ENCODE results near the gene VWC2. TPM values are rescaled to one million over a fixed set of nuclear protein-coding genes. Genes with fewer than 3 reads are reported as not detected.

The VWC2 gene
- total RNA-seq, 1 donor from 2014 or later, result under 0.01 TPM

DNA sequence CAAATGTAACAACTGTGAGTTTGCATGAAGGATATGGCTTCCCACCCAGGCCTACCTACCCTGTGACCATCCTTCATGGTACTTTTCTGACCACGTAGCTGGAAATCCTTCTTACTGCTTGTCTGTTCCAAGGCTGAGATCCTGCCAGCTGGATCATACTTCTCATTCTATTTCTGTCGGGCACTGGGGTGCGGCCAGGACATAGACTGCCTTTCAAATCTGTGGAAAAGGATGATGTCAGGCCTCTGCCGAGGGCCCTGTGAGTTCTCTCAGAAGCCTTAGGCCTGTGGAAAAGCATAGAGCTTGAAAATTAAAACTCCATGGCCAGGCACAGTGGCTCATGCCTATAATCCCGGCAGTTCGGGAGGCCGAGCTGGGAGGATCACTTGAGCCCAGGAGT, 10.0 kb downstream of the VWC2 start:
- no peaks in the 10 kb centered on the region for H3K4me1 ChIP-seq
- no peak for DNase-seq (ENCODE audit: extremely low spot score in 2 of 2)
- intact Hi-C loops (cut with DNase I), result no loop called here
- H3K36me3 ChIP-seq, result no peaks in the 10 kb centered on the region
- no peak overlapping the region for H3K27ac ChIP-seq
- no peak for TF ChIP-seq CTCF (IDR thresholded peaks at IDR 0.05)
- no peak for TF ChIP-seq POLR2A (IDR thresholded peaks at IDR 0.05)
- TF ChIP-seq POLR2AphosphoS5 (IDR thresholded peaks at IDR 0.05; ENCODE audit: insufficient read depth in 1 of 2, low read depth in 1 of 2), result no peak
- no peak overlapping the region for H3K4me3 ChIP-seq
- no peaks in the 10 kb centered on the region for H3K27me3 ChIP-seq
- H3K9me3 ChIP-seq, result no peaks in the 10 kb centered on the region

DNA sequence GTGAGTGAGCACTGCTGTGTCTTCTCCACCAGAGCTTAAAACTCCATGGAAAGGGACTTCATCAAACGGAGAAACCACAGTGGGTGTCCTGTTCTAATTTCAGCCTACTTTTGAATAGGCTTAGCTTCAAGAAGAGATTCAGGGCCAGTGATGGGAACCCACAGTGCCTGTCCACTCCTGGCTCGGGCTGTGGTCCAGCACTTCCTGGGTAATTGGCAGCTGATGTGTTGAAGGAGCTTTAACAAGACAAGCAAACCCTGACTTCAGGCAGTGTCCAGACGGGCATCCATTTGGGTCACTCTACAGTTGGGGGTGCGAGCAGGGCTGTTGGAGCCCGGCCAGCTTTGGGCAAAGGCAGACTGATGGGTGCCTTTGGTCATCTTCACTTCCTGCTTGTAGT, 14.5 kb downstream of the VWC2 start:
- H3K27ac ChIP-seq, result no peak overlapping the region
- H3K4me1 ChIP-seq, result peaks cover 9% of the 10 kb centered on the region
- no peaks in the 10 kb centered on the region for H3K27me3 ChIP-seq
- no peak overlapping the region for H3K4me3 ChIP-seq
- H3K9me3 ChIP-seq, result no peaks in the 10 kb centered on the region
- intact Hi-C loops (cut with DNase I), result no loop called here
- H3K36me3 ChIP-seq, result no peaks in the 10 kb centered on the region
- no peak for TF ChIP-seq CTCF (IDR thresholded peaks at IDR 0.05)
- no peak for TF ChIP-seq POLR2AphosphoS5 (IDR thresholded peaks at IDR 0.05; ENCODE audit: insufficient read depth in 1 of 2, low read depth in 1 of 2)
- TF ChIP-seq POLR2A (IDR thresholded peaks at IDR 0.05), result no peak
- DNase-seq (ENCODE audit: extremely low spot score in 2 of 2), result no peak

- Histone ChIP-seq H3K36me3 (no peaks in the 10 kb centered on the region), H3K4me1 (peaks cover 9% of the 10 kb centered on the region), H3K9me3 (no peaks in the 10 kb centered on the region), H3K4me3 (no peak overlapping the region), H3K27ac (no peak overlapping the region), H3K27me3 (no peaks in the 10 kb centered on the region)
- no peak for DNase-seq (ENCODE audit: extremely low spot score in 2 of 2)
- intact Hi-C loops (cut with DNase I), result no loop called here
- TF ChIP-seq POLR2AphosphoS5 (IDR thresholded peaks at IDR 0.05; ENCODE audit: insufficient read depth in 1 of 2, low read depth in 1 of 2), result no peak
- TF ChIP-seq CTCF (IDR thresholded peaks at IDR 0.05), result no peak
- no peak for TF ChIP-seq POLR2A (IDR thresholded peaks at IDR 0.05)
These were observed 15.1 kb downstream of the VWC2 start for GRCh38 chr7:49788455-49789059.

DNA sequence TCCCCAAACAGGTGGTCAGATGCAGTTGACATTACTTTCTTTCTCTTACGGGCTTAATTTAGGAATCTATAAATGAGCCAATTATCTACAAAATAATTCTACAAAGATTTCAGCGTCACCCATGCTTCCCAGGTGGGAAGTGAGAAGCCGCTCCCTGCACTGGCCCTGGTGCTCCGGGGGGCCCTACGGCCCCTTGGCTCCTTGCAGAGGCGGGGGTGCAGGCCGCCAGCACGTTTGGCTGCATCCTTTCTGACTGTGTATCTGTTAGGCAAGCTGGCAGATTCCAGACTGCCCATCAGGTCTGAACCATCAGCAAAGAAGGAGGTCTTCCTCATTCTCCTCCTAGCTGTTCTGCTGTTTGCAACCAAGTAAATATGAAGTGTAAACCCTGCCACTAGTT, 16.3 kb downstream of the VWC2 start:
- intact Hi-C loops (cut with DNase I), result no loop called here
- no peaks in the 10 kb centered on the region for H3K36me3 ChIP-seq
- H3K27ac ChIP-seq, result no peak overlapping the region
- H3K4me3 ChIP-seq, result no peak overlapping the region
- peaks cover 9% of the 10 kb centered on the region for H3K4me1 ChIP-seq
- TF ChIP-seq POLR2A (IDR thresholded peaks at IDR 0.05) (no peak), POLR2AphosphoS5 (IDR thresholded peaks at IDR 0.05; ENCODE audit: insufficient read depth in 1 of 2, low read depth in 1 of 2) (no peak), CTCF (IDR thresholded peaks at IDR 0.05) (no peak)
- H3K27me3 ChIP-seq, result no peaks in the 10 kb centered on the region
- no peaks in the 10 kb centered on the region for H3K9me3 ChIP-seq
- no peak for DNase-seq (ENCODE audit: extremely low spot score in 2 of 2)

GRCh38 chr7:49790209-49790608, 16.8 kb downstream of the VWC2 start:
- TF ChIP-seq POLR2A (IDR thresholded peaks at IDR 0.05), result no peak
- no peak for TF ChIP-seq CTCF (IDR thresholded peaks at IDR 0.05)
- no peak for TF ChIP-seq POLR2AphosphoS5 (IDR thresholded peaks at IDR 0.05; ENCODE audit: insufficient read depth in 1 of 2, low read depth in 1 of 2)
- H3K27me3 ChIP-seq, result no peaks in the 10 kb centered on the region
- no peaks in the 10 kb centered on the region for H3K9me3 ChIP-seq
- DNase-seq (ENCODE audit: extremely low spot score in 2 of 2), result no peak
- no peak overlapping the region for H3K27ac ChIP-seq
- intact Hi-C loops (cut with DNase I), result no loop called here
- peaks cover 9% of the 10 kb centered on the region for H3K4me1 ChIP-seq
- no peaks in the 10 kb centered on the region for H3K36me3 ChIP-seq
- no peak overlapping the region for H3K4me3 ChIP-seq
